ENCODE data around the gene CTAG1B.

CTAG1B gene

DNA sequence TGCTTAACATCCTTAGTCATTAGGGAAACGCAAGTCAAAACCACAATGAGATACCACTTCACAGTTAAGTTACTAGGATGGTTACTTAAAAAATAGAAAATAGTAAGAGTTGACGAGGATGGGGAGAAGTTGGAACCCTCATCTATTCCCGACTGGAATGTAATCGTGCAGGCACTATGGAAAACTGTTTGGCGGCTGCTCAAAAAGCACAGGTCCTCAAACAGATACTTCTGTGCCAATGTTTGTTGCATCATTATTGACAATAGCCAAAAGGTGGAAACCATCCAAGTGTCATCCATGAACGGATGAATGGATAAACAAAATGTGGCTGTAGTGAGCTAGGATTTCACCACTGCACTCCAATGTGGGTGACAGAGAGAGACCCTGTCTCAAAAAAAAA, 11.7 kb downstream of the CTAG1B start:
- Histone ChIP-seq H3K4me1 (ENCODE audit: insufficient read depth, low read length) (no peaks in the 10 kb centered on the region), H3K9me3 (ENCODE audit: low read length) (no peaks in the 10 kb centered on the region), H3K4me3 (ENCODE audit: low read length) (no peak overlapping the region), H3K36me3 (ENCODE audit: insufficient read depth, low read length) (no peaks in the 10 kb centered on the region), H3K27me3 (ENCODE audit: insufficient read depth, low read length) (peaks cover 9% of the 10 kb centered on the region), H2AFZ (ENCODE audit: low read depth, low read length) (no peak overlapping the region)

DNA sequence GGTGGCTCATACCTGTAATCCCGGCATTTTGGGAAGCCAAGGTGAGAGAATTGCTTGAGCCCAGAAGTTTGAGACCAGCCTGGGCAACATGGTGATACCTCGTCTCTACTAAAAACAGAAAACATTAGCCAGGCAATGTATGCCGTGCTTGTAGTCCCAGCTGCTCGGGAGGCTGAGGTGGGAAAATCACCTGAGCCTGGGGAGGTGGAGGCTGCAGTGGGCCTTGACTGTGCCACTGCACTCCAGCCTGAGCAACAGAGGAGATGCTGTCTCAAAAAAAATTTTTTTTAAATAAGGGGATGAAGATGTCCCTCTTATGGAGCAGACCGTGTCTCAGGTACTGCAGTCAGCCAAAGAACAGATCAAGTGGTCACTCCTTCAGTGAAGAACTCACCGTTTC, 13.5 kb downstream of the CTAG1B start:
- Histone ChIP-seq H3K27me3 (ENCODE audit: insufficient read depth, low read length) (peaks cover 9% of the 10 kb centered on the region), H2AFZ (ENCODE audit: low read depth, low read length) (no peak overlapping the region), H3K36me3 (ENCODE audit: insufficient read depth, low read length) (no peaks in the 10 kb centered on the region), H3K4me1 (ENCODE audit: insufficient read depth, low read length) (no peaks in the 10 kb centered on the region), H3K9me3 (ENCODE audit: low read length) (no peaks in the 10 kb centered on the region), H3K4me3 (ENCODE audit: low read length) (no peak overlapping the region)

- Histone ChIP-seq H3K4me1 (ENCODE audit: insufficient read depth, low read length) (no peaks in the 10 kb centered on the region), H3K27me3 (ENCODE audit: insufficient read depth, low read length) (peaks cover 9% of the 10 kb centered on the region), H3K9me3 (ENCODE audit: low read length) (no peaks in the 10 kb centered on the region), H3K36me3 (ENCODE audit: insufficient read depth, low read length) (no peaks in the 10 kb centered on the region), H2AFZ (ENCODE audit: low read depth, low read length) (no peak overlapping the region), H3K4me3 (ENCODE audit: low read length) (no peak overlapping the region)
These were observed 15.3 kb downstream of the CTAG1B start for GRCh38 chrX:154603438-154604430.

DNA sequence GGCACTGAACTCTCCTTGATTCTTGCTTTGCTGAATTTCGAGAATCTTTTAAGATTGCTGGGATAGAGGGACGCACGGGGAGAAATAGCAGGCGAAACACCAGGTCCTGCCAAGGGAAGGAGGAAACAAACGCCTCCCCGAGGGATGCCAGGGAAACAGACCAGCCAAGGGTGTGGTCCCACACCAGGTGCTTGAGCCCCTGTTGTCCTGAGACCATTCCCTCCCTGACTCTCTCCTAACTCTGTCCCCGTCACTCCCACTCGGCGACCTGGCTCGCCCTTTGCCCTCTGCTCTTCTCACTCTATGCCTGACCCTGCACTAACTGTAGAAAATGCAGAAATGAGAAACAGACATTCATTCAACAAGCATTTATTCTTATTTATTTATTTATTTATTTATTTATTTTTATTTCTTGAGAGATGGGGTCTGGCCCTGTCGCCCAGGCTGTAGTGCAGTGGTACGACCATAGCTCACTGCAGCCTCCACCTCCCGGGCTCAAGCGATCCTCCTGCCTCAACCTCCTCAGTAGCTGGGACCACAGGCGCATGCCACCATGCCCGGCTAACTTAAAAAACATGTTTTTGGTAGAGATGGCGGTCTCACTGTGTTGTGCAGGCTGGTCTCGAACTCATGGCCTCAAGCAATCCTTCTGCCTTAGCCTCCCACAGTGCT, 16.2 kb downstream of the CTAG1B start:
- Histone ChIP-seq H3K4me3 (ENCODE audit: low read length) (no peak overlapping the region), H3K36me3 (ENCODE audit: insufficient read depth, low read length) (no peaks in the 10 kb centered on the region), H3K4me1 (ENCODE audit: insufficient read depth, low read length) (no peaks in the 10 kb centered on the region), H2AFZ (ENCODE audit: low read depth, low read length) (no peak overlapping the region), H3K27me3 (ENCODE audit: insufficient read depth, low read length) (peaks cover 9% of the 10 kb centered on the region), H3K9me3 (ENCODE audit: low read length) (no peaks in the 10 kb centered on the region)

DNA sequence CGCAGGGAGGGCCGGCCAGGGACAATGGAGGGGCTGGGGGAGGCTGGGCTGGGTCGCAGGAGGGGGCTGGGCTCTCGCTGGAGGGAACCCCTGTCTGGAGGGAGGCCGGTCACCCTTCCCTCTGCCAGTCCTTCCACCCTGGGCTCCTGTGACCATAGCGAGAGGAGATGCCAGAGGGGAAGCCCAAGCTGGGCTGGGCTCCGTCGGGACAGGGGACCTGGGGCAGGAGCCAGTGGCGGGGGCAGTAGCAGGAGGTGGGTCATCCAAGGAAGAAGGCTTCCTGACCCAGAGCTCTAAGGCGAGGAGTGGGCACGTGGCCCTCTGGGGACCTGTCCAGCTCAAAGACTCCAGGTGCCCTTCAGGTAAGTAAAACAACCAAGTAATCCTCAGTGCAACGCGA, 16.9 kb downstream of the CTAG1B start:
- Histone ChIP-seq H3K9me3 (ENCODE audit: low read length) (no peaks in the 10 kb centered on the region), H3K4me1 (ENCODE audit: insufficient read depth, low read length) (no peaks in the 10 kb centered on the region), H3K27me3 (ENCODE audit: insufficient read depth, low read length) (peaks cover 9% of the 10 kb centered on the region), H2AFZ (ENCODE audit: low read depth, low read length) (no peak overlapping the region), H3K36me3 (ENCODE audit: insufficient read depth, low read length) (no peaks in the 10 kb centered on the region), H3K4me3 (ENCODE audit: low read length) (no peak overlapping the region)

DNA sequence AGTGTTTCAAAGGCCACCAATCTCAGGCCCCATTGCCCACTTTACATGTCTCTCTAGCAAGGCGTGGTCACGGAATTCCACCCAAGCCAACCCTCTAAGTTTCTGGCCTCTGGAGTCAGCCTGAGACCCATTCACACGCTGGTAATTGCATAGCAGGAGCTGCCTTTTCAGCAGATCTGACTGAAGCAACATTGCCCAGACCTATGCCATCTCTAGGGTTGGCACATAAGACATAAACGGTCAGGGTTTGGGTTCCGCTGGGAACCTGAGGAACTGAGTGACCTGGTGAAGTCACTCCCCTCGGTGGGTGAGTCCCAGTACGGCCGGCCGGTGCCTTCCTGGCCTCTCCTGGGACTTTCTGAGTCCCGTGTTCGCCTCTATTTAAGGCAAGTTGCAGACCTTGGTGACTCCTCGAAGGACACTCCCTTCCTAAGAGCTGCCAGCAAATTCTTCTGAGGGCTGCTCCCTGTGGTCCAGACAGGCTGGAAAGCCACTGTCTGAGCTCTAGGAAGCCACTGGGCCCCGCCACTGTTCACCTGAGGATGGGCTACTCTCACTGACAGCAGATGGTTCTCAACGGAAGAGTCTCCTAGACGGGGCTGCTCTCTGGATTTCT, 18.2 kb downstream of the CTAG1B start:
- Histone ChIP-seq H3K4me1 (ENCODE audit: insufficient read depth, low read length) (peaks cover 9% of the 10 kb centered on the region), H3K36me3 (ENCODE audit: insufficient read depth, low read length) (no peaks in the 10 kb centered on the region), H3K4me3 (ENCODE audit: low read length) (no peak overlapping the region), H3K9me3 (ENCODE audit: low read length) (no peaks in the 10 kb centered on the region), H3K27me3 (ENCODE audit: insufficient read depth, low read length) (peaks cover 4% of the 10 kb centered on the region), H2AFZ (ENCODE audit: low read depth, low read length) (no peak overlapping the region)

DNA sequence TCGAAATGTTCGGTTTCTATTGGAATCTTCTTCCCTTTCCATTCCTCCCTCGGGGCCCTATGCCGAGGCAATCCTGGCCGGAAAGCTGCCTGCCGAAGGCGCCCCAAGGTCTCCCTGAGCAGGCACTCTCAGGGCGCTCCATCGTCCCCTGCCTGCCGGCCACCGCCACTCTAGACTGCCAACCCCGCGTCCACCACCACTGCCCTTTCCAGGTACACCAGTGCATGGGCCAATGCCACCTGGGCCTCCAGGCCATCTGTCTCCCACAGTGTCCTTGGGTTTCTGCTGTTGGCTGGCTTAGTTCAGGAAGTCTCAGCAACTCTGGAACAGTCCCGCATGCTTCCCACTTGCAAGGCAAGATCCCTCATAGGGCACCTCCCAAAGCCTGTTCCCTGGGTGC, 19.6 kb downstream of the CTAG1B start:
- peaks cover 2% of the 10 kb centered on the region for H3K27me3 ChIP-seq (ENCODE audit: insufficient read depth, low read length)
- H3K9me3 ChIP-seq (ENCODE audit: low read length), result no peaks in the 10 kb centered on the region
- peaks cover 9% of the 10 kb centered on the region for H3K4me1 ChIP-seq (ENCODE audit: insufficient read depth, low read length)
- no peak overlapping the region for H2AFZ ChIP-seq (ENCODE audit: low read depth, low read length)
- no peak overlapping the region for H3K4me3 ChIP-seq (ENCODE audit: low read length)
- H3K36me3 ChIP-seq (ENCODE audit: insufficient read depth, low read length), result no peaks in the 10 kb centered on the region

- Histone ChIP-seq H3K27me3 (ENCODE audit: insufficient read depth, low read length) (no peaks in the 10 kb centered on the region), H3K36me3 (ENCODE audit: insufficient read depth, low read length) (no peaks in the 10 kb centered on the region)
These were observed 20.4 kb downstream of the CTAG1B start for GRCh38 chrX:154598656-154599055.

DNA sequence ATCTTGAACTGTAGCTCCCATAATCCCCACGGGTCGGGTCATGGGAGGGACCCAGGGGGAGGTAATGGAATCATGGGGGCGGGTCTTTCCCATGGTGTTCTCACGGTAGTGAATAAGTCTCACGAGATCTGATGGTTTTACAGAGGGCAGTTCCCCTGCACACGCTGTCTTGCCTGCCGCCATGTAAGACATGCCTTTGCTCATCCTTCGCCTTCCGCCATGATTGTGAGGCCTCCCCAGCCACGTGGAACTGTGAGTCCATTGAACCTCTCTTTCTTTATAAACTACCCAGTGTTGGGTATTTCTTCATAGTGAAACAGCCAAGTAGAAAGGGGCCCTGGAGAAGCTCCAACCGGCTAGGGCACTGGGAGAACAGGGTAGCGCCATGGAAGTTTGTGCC, 21.9 kb downstream of the CTAG1B start:
- no peak overlapping the region for H2AFZ ChIP-seq (ENCODE audit: low read depth, low read length)
- peaks cover 9% of the 10 kb centered on the region for H3K4me1 ChIP-seq (ENCODE audit: insufficient read depth, low read length)
- no peaks in the 10 kb centered on the region for H3K9me3 ChIP-seq (ENCODE audit: low read length)
- H3K36me3 ChIP-seq (ENCODE audit: insufficient read depth, low read length), result no peaks in the 10 kb centered on the region
- H3K27me3 ChIP-seq (ENCODE audit: insufficient read depth, low read length), result no peaks in the 10 kb centered on the region
- no peak overlapping the region for H3K4me3 ChIP-seq (ENCODE audit: low read length)

More at GRCh38 chrX:154598656-154599055, 20.4 kb downstream of the CTAG1B start:
- Histone ChIP-seq H3K9me3 (ENCODE audit: low read length) (no peaks in the 10 kb centered on the region), H3K4me3 (ENCODE audit: low read length) (no peak overlapping the region), H2AFZ (ENCODE audit: low read depth, low read length) (no peak overlapping the region), H3K4me1 (ENCODE audit: insufficient read depth, low read length) (peaks cover 9% of the 10 kb centered on the region)

- no peaks in the 10 kb centered on the region for H3K9me3 ChIP-seq (ENCODE audit: low read length)
- H3K4me3 ChIP-seq (ENCODE audit: low read length), result no peak overlapping the region
These were observed 22.7 kb downstream of the CTAG1B start for GRCh38 chrX:154596290-154596929.

DNA sequence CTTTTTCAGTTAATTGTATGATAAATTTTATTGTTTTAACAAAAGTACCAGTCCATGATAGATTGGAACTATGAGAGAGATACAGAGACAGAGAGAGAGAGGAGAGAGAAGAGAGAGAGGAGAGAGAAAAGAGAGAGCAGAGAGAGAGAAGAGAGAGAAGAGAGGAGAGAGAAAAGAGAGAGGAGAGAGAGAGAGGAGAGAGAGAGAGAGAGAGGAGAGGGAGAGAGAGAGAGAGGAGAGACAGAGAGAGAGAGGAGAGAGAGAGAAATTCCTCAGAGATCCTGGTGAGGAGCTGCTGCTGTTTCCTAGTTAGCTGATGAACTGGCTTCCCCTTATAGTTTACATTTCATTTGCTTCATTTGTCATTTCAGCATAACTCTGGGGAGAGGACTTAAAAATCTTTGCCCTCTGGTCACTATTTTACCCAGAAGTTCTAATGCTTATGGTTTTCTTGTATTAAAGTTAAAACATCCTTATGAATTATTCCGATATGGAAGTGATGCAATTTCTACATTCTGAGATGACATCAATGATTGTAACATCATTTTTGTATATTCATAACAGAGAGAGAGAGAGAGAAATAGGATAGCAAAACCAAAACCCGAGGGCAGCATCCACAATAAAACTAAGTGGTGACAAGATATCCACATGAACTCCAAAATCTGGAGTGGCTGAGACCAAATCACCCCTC, 23.4 kb downstream of the CTAG1B start:
- Histone ChIP-seq H3K36me3 (ENCODE audit: insufficient read depth, low read length) (no peaks in the 10 kb centered on the region), H3K4me1 (ENCODE audit: insufficient read depth, low read length) (peaks cover 9% of the 10 kb centered on the region)

More at GRCh38 chrX:154596290-154596929, 22.7 kb downstream of the CTAG1B start:
- Histone ChIP-seq H3K36me3 (ENCODE audit: insufficient read depth, low read length) (no peaks in the 10 kb centered on the region), H2AFZ (ENCODE audit: low read depth, low read length) (no peak overlapping the region), H3K4me1 (ENCODE audit: insufficient read depth, low read length) (peaks cover 9% of the 10 kb centered on the region), H3K27me3 (ENCODE audit: insufficient read depth, low read length) (no peaks in the 10 kb centered on the region)

GRCh38 chrX:154594491-154594890, 24.6 kb downstream of the CTAG1B start:
- no peak overlapping the region for H3K4me3 ChIP-seq (ENCODE audit: low read length)
- no peaks in the 10 kb centered on the region for H3K9me3 ChIP-seq (ENCODE audit: low read length)
- peaks cover 9% of the 10 kb centered on the region for H3K4me1 ChIP-seq (ENCODE audit: insufficient read depth, low read length)
- no peaks in the 10 kb centered on the region for H3K27me3 ChIP-seq (ENCODE audit: insufficient read depth, low read length)
- H3K36me3 ChIP-seq (ENCODE audit: insufficient read depth, low read length), result no peaks in the 10 kb centered on the region
- no peak overlapping the region for H2AFZ ChIP-seq (ENCODE audit: low read depth, low read length)

More for the DNA sequence above, 23.4 kb downstream of the CTAG1B start:
- Histone ChIP-seq H3K4me3 (ENCODE audit: low read length) (no peak overlapping the region), H2AFZ (ENCODE audit: low read depth, low read length) (no peak overlapping the region), H3K27me3 (ENCODE audit: insufficient read depth, low read length) (no peaks in the 10 kb centered on the region), H3K9me3 (ENCODE audit: low read length) (no peaks in the 10 kb centered on the region)
